Skeletal muscle tissue (tissue), 4 donors: Measurements from ENCODE around the gene SDK1. TPM values are rescaled to one million over a fixed set of nuclear protein-coding genes. Genes with fewer than 3 reads are reported as not detected.
"Not testable (repeated sequence)": the region's sequence is repeated elsewhere in the genome, so short reads cannot be mapped to it uniquely, and the experiment has no call there.

Experiments
- H3K27ac ChIP-seq: one replicate; pipeline ENCODE4 v1.7.0; 2013; ENCODE audit warnings: mild to moderate bottlenecking, low read depth, low read length, inconsistent platforms
- H3K27me3 ChIP-seq, 3 donors: one replicate each; pipeline ENCODE4 v1.7.0; 2013; ENCODE audit warnings: low read length in 3 of 3; ENCODE audit not compliant: control insufficient read depth in 3 of 3, insufficient read depth in 3 of 3
- H3K36me3 ChIP-seq, 3 donors: one replicate each; pipeline ENCODE4 v1.7.0; 2013; ENCODE audit warnings: low read length in 3 of 3; ENCODE audit not compliant: control insufficient read depth in 3 of 3, insufficient read depth in 3 of 3
- H3K4me1 ChIP-seq, 3 donors: one replicate each; pipeline ENCODE4 v1.7.0; 2013; ENCODE audit warnings: low read length in 3 of 3, mild to moderate bottlenecking in 3 of 3; ENCODE audit not compliant: control insufficient read depth in 3 of 3, insufficient read depth in 3 of 3
- H3K4me3 ChIP-seq, 3 donors: one replicate each; pipeline ENCODE4 v1.7.0; 2013; ENCODE audit warnings: low read length in 3 of 3
- H3K9ac ChIP-seq, 3 donors: one replicate each; pipeline ENCODE4 v1.7.0; 2013; ENCODE audit warnings: low read length in 3 of 3, mild to moderate bottlenecking in 3 of 3, moderate library complexity in 2 of 3, low read depth in 1 of 3
- H3K9me3 ChIP-seq, 3 donors: one replicate each; pipeline ENCODE4 v1.7.0; 2013; ENCODE audit warnings: low read length in 3 of 3; ENCODE audit not compliant: control insufficient read depth in 3 of 3
- total RNA-seq: library from RNA; depleted of rRNA; stranded (reverse); fragments of >200 nt; gene quantifications from one replicate; pipeline ENCODE4 v1.2.3, GENCODE V29; 2014
- donor health status: Osteomylitis.

SDK1 gene
- total RNA-seq, 1 donor from 2014 or later, result 3.7 TPM

DNA sequence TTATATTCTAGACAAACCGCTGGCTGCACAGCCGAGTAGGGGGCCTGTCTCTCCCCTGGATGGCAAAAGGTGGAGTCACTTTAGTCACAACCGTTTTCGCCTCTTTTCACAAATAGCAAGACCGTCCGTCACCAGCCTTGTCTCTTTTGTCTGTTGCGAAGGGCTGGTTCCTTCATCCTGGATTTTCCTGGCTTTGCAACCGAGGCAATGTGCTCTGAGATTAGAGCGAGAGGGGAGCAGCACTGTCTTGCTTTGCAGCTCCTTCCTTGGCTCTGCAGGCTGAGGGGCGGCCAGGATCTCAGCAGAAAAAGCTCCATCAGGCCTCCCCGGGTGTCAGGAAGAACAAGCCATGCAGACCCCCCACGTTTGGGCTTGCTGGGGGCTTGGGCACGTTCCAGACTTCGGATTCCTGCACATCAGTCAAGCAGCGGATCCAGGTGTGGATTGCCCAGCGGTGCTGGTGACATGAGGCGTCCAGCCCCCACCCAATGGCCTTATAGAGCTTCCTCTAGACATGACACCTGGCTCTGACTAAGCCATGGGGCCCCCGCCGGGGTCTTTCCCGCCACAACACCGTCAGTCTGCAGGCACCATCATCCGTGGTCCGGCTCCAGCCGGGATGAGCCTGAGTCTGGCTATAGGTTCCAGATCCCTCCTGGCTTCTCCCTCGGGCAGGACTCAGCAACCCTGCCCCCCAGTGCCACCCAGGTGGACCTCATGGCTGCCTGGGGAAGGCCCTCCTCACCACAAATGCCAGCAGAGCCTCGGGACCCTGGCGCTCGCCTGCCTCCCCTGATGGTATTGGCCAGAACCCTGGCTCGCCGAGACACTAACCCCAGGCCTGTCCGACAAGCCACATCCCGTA lies 913.5 kb downstream of the SDK1 start:
- H3K9me3 ChIP-seq, result no peaks in the 10 kb centered on the region
- H3K4me3 ChIP-seq, result no peak overlapping the region
- H3K9ac ChIP-seq, result no peak overlapping the region
- H3K36me3 ChIP-seq, result peaks cover 0 to 3% (median 0%) of the 10 kb centered on the region in 3 donors
- no peaks in the 10 kb centered on the region for H3K4me1 ChIP-seq
- no peak overlapping the region for H3K27ac ChIP-seq
- no peaks in the 10 kb centered on the region for H3K27me3 ChIP-seq

DNA sequence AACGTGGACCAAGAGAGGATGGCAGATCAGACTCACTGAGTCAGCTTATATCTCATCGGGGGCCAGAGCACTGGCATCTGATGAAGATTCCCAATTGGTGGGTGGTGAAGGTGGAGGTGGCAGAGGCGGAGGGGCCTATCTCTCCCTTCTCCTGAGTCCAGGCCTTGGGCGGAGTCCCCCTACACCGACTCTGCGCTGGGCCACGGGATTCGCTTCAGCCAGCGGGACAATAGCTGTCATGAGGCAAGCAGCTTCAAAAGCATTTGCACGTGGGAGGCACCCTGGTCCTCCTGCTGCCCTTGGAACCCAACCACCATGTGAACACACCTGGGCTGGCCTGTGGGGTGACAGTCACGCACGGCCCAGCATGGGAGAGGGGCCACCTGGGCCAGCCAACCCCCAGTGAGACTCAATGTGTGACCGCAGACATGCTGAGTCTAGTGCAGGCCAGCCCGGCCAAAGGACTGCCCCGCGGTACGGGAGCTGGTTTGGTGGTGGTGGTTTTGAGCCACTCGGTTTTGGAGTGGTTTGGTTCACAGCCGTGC lies 914.2 kb downstream of the SDK1 start:
- Histone ChIP-seq H3K9ac (no peak overlapping the region), H3K27ac (no peak overlapping the region), H3K36me3 (peaks cover 0 to 3% (median 0%) of the 10 kb centered on the region in 3 donors), H3K27me3 (no peaks in the 10 kb centered on the region), H3K4me3 (no peak overlapping the region), H3K4me1 (no peaks in the 10 kb centered on the region), H3K9me3 (no peaks in the 10 kb centered on the region)

DNA sequence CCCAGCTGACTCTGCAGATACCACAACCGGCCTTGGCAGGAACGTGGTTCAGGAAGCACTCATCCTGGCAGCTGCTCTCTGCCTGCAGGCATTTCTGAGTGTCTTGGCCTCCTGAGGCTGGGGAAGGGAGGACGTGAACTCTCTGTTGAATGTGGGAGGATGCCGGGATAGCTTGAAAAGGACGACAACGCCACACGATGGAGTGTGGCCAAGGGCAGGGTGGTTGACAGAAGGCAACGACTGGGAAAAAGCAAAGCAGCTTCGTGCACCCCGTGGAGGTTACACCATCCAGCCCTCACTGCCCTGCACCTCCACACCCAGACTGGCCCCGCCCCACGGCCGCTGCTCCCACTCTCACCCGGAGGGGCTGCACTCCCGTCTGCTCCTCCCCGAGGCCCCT lies 915.0 kb downstream of the SDK1 start:
- no peaks in the 10 kb centered on the region for H3K27me3 ChIP-seq
- H3K36me3 ChIP-seq, result no peaks in the 10 kb centered on the region
- H3K4me3 ChIP-seq, result no peak overlapping the region
- H3K4me1 ChIP-seq, result no peaks in the 10 kb centered on the region
- no peaks in the 10 kb centered on the region for H3K9me3 ChIP-seq
- no peak overlapping the region for H3K9ac ChIP-seq
- H3K27ac ChIP-seq, result no peak overlapping the region

DNA sequence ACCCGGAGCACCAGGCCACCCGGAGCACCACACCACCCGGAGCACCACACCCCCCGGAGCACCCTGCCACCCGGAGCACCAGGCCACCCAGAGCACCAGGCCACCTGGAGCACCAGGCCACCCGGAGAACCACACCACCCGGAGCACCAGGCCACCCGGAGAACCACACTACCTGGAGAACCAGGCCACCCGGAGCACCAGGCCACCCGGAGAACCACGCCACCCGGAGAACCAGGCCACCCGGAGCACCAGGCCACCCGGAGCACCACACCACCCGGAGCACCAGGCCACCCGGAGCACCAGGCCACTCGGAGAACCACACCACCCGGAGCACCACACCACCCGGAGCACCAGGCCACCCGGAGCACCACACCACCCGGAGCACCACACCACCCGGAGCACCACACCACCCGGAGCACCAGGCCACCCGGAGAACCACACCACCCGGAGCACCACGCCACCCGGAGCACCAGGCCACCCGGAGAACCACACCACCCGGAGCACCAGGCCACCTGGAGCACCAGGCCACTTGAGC lies 916.1 kb downstream of the SDK1 start:
- not testable (repeated sequence) for H3K9ac ChIP-seq, H3K27me3 ChIP-seq, H3K36me3 ChIP-seq, H3K4me3 ChIP-seq, H3K9me3 ChIP-seq, H3K27ac ChIP-seq, H3K4me1 ChIP-seq

DNA sequence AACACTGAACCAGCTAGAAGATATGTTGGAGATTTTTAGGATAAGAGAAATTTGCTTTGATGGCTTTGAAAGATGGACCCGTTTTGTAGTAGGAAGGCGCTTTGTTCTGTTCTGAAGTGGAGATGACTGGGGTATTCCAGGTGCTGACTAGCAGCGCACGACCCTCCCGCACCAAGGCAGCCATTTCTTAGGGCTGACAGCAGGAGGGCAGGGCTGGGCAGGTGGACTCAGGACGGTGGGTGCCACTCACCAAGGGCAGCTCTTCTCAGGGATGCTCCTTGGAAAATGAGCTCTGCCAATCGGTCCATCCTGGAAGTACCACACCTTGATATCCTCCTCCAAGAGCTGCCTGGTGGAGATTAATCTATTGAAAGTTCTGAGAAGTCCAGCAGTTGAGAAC lies 917.4 kb downstream of the SDK1 start:
- Histone ChIP-seq H3K4me3 (no peak overlapping the region), H3K27ac (no peak overlapping the region), H3K4me1 (no peaks in the 10 kb centered on the region), H3K9me3 (no peaks in the 10 kb centered on the region), H3K27me3 (no peaks in the 10 kb centered on the region), H3K9ac (no peak overlapping the region), H3K36me3 (no peaks in the 10 kb centered on the region)

DNA sequence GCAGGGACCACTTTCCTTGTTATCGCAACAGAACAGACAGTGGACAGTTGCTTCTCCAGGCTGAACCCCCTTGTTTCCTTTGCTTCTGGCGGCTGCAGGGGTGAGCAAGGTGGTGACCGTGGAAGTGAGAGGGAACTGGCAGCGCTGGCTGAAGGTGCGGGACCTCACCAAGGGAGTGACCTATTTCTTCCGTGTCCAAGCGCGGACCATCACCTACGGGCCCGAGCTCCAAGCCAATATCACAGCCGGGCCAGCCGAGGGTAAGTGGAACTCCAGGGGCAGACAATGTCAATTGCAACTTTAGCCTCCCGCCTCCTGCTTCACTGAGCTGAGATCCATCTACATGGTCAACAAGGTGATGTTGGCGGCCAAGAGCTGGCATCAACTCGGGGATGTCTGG lies 919.0 kb downstream of the SDK1 start:
- H3K27me3 ChIP-seq, result no peaks in the 10 kb centered on the region
- no peak overlapping the region for H3K4me3 ChIP-seq
- H3K27ac ChIP-seq, result no peak overlapping the region
- H3K9ac ChIP-seq, result no peak overlapping the region
- no peaks in the 10 kb centered on the region for H3K36me3 ChIP-seq
- H3K9me3 ChIP-seq, result no peaks in the 10 kb centered on the region
- no peaks in the 10 kb centered on the region for H3K4me1 ChIP-seq

DNA sequence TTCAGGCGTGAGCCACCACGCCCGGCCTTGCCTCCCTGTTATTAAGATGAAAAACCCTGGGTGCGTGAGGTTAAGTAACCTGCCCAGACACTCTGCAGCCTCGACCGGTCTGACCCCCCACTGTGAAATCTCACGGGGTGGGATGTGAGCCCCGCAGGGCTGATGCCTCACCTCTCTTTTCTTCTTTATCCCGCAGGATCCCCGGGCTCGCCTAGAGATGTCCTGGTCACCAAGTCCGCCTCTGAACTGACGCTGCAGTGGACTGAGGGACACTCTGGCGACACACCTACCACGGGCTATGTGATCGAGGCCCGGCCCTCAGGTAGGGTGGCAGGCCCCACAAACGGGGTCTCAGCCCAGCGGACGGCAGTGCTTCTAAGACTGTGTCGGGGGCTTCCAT lies 920.0 kb downstream of the SDK1 start:
- Histone ChIP-seq H3K36me3 (no peaks in the 10 kb centered on the region), H3K27me3 (peaks cover 0 to 3% (median 0%) of the 10 kb centered on the region in 3 donors), H3K9ac (no peak overlapping the region), H3K9me3 (peaks cover 0 to 2% (median 0%) of the 10 kb centered on the region in 3 donors), H3K4me1 (no peaks in the 10 kb centered on the region), H3K4me3 (no peak overlapping the region), H3K27ac (no peak overlapping the region)

DNA sequence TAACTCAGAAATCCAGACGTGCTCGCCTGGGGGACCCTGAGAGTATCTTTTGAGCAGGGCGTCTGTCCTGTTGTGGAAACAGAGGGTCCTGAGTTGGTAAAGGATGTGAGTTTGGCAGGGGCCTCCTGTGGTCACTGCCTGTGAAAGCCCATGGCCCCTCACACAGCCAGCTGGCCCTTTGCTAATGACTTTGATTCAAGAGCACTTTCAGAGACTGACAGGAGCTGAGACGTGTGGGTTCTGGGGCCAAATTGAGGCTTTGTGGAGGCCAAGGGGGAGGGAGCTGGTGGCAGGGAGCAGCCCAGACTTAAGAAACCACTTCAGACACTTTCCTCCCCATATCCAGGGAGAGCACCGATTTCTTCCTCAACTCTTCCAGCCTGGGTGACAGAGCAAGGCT lies 921.6 kb downstream of the SDK1 start:
- H3K36me3 ChIP-seq, result no peaks in the 10 kb centered on the region

DNA sequence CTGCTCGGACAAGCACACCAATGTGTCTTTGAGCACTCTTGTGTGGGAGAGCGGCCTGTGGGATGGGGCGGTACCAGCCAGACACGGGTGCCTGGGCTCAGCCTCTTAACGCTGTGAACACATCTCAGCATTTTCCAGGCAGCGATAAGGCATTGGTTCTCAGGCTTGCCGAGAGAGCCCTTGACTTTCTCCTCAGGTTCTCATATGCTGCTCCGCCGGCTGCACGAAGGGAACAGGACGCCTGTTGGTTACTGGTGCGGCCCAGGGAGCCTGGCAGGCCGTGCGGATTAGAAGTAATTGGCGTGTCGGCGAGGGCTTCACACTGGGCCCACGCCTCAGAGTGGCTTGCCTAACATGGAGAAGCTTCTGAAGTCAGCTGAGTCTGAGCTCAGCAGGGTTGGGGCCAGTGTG lies 924.3 kb downstream of the SDK1 start:
- no peak overlapping the region for H3K4me3 ChIP-seq
- H3K36me3 ChIP-seq, result no peaks in the 10 kb centered on the region
- H3K27ac ChIP-seq, result no peak overlapping the region
- H3K4me1 ChIP-seq, result no peaks in the 10 kb centered on the region
- H3K9ac ChIP-seq, result no peak overlapping the region
- H3K27me3 ChIP-seq, result peaks cover 0 to 5% (median 0%) of the 10 kb centered on the region in 3 donors
- H3K9me3 ChIP-seq, result peaks cover 0 to 2% (median 0%) of the 10 kb centered on the region in 3 donors

More for the DNA sequence above, 921.6 kb downstream of the SDK1 start:
- H3K27me3 ChIP-seq, result peaks cover 0 to 3% (median 0%) of the 10 kb centered on the region in 3 donors
- H3K9ac ChIP-seq, result no peak overlapping the region
- no peak overlapping the region for H3K27ac ChIP-seq
- H3K4me3 ChIP-seq, result no peak overlapping the region
- H3K4me1 ChIP-seq, result no peaks in the 10 kb centered on the region
- peaks cover 0 to 2% (median 0%) of the 10 kb centered on the region in 3 donors for H3K9me3 ChIP-seq

DNA sequence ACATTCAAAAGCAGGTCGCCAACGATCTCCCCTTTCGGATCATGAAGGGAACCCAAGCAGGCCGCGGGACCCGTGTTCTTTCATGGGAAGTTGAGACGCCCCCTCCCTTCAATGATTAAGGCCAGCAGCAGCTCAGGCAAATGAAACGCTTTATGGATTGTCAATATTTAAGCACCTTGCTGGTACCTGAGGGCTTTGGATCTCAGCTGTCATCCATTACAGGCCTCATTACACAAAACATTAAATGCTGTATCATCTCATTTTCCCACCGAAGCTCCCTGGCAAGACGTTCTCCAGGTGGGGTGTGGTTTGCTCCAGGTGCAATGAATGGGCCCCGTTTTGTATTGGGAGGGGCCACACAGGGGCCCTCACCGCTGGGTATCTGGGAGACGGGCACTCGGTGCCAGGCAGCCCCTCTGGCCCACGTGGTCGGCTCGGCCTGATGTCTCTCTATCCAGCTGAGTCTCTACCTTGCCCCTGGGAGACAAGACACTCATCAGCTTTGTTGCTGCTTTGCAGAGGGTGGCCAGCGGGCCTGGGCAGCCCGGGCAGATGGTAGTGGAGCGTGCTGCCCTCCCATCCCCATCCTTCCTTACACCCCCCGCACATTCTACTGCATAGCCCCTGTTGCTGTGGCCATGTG lies 925.0 kb downstream of the SDK1 start:
- Histone ChIP-seq H3K36me3 (no peaks in the 10 kb centered on the region), H3K27me3 (peaks cover 0 to 5% (median 0%) of the 10 kb centered on the region in 3 donors), H3K4me3 (no peak overlapping the region), H3K4me1 (no peaks in the 10 kb centered on the region), H3K9me3 (peaks cover 0 to 2% (median 0%) of the 10 kb centered on the region in 3 donors), H3K27ac (no peak overlapping the region), H3K9ac (no peak overlapping the region)
